GM19099 (cell line): ENCODE data around the gene URAD.

Source experiments
- POLR2A ChIP-seq: IDR thresholded peaks from 3 replicates; pipeline ENCODE4 v1.6.1; 2011; ENCODE audit warnings: low read depth; ENCODE audit not compliant: insufficient read length; ENCODE audit errors: extremely low read depth

Gene URAD

GRCh38 chr13:28010046-28010445 is 21.6 kb upstream of the URAD start:
- TF ChIP-seq POLR2A = no peak

GRCh38 chr13:28002886-28003698 is 14.6 kb upstream of the URAD start:
- no peak for TF ChIP-seq POLR2A

GRCh38 chr13:28001837-28002473 is 13.5 kb upstream of the URAD start:
- no peak for TF ChIP-seq POLR2A

- TF ChIP-seq POLR2A = no peak
These were observed 12.6 kb upstream of the URAD start for GRCh38 chr13:28001049-28001448.

- TF ChIP-seq POLR2A = no peak
These were observed 12.1 kb upstream of the URAD start for GRCh38 chr13:28000567-28000966.

- no peak for TF ChIP-seq POLR2A
These were observed 9.5 kb upstream of the URAD start for GRCh38 chr13:27997904-27998522.

GRCh38 chr13:27991881-27992280 is 3.4 kb upstream of the URAD start:
- TF ChIP-seq POLR2A = no peak

GRCh38 chr13:27985600-27985999 is 2.9 kb downstream of the URAD start:
- no peak for TF ChIP-seq POLR2A

- no peak for TF ChIP-seq POLR2A
These were observed 6.1 kb downstream of the URAD start for GRCh38 chr13:27982361-27982760.

- TF ChIP-seq POLR2A = no peak
These were observed 7.3 kb downstream of the URAD start for GRCh38 chr13:27981006-27981708.

GRCh38 chr13:27980280-27980998 is 8.1 kb downstream of the URAD start:
- no peak for TF ChIP-seq POLR2A

GRCh38 chr13:27979765-27980279 is 8.7 kb downstream of the URAD start:
- TF ChIP-seq POLR2A = no peak

GRCh38 chr13:27979001-27979643 is 9.4 kb downstream of the URAD start:
- no peak for TF ChIP-seq POLR2A
